ENCODE results near the gene SEMG2. TPM values are rescaled to one million over a fixed set of nuclear protein-coding genes. Genes with fewer than 3 reads are reported as not detected.

The SEMG2 gene
- under 1 TPM in 1 of 4 donors, not detected in 3; 0.25 TPM for total RNA-seq

DNA sequence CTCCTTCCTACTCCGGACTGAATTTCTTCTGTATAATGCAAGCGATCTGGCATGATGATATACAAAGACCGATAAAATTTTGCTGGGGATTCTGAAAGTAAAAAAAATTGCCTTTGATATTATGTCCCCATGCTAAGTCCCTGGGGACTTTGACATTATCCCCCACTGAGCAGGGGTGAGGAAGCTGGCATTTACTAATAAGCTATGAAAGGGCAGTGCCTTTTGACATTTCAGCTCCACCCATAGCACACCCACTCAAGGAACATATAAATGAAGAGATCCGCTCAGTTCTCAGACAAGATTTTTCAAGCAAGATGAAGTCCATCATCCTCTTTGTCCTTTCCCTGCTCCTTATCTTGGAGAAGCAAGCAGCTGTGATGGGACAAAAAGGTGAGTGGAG is at the start of gene SEMG2:
Gene SEMG2, plus strand, starts transcription at position 298 of the 400 bp plus-strand sequence. Its CDS starts 17 bp downstream, at position 315.
- DNase-seq (ENCODE audit: low spot score in 2 of 2): no peak
- H3K27me3 ChIP-seq: no peaks in the 10 kb centered on the region
- 90% methylated on average over 4 of the region's 4 CpGs for WGBS
- no peak within 1 kb of the TSS for H3K27ac ChIP-seq
- no peaks in the 10 kb centered on the region for H3K4me1 ChIP-seq
- no peak for TF ChIP-seq POLR2AphosphoS5 (IDR thresholded peaks at IDR 0.05)
- no peak for TF ChIP-seq EP300 (IDR thresholded peaks at IDR 0.05)
- TF ChIP-seq, protein P1, sequence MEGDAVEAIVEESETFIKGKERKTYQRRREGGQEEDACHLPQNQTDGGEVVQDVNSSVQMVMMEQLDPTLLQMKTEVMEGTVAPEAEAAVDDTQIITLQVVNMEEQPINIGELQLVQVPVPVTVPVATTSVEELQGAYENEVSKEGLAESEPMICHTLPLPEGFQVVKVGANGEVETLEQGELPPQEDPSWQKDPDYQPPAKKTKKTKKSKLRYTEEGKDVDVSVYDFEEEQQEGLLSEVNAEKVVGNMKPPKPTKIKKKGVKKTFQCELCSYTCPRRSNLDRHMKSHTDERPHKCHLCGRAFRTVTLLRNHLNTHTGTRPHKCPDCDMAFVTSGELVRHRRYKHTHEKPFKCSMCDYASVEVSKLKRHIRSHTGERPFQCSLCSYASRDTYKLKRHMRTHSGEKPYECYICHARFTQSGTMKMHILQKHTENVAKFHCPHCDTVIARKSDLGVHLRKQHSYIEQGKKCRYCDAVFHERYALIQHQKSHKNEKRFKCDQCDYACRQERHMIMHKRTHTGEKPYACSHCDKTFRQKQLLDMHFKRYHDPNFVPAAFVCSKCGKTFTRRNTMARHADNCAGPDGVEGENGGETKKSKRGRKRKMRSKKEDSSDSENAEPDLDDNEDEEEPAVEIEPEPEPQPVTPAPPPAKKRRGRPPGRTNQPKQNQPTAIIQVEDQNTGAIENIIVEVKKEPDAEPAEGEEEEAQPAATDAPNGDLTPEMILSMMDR (IDR thresholded peaks at IDR 0.05): no peak
- TF ChIP-seq POLR2A (IDR thresholded peaks at IDR 0.05): no peak
- no peaks in the 10 kb centered on the region for H3K9me3 ChIP-seq
- H3K4me3 ChIP-seq: no peak within 1 kb of the TSS
- H3K36me3 ChIP-seq: no peaks in the 10 kb centered on the region

- 38% methylated on average over 1 of the region's 1 CpG for WGBS
- Histone ChIP-seq H3K9me3 (peaks cover 4% of the 10 kb centered on the region), H3K27me3 (peaks cover 8% of the 10 kb centered on the region), H3K4me1 (no peaks in the 10 kb centered on the region), H3K4me3 (no peak overlapping the region), H3K36me3 (no peaks in the 10 kb centered on the region), H3K27ac (no peak overlapping the region)
- no peak for DNase-seq (ENCODE audit: low spot score in 2 of 2)
- TF ChIP-seq EP300 (IDR thresholded peaks at IDR 0.05): no peak
- TF ChIP-seq, protein P1 (IDR thresholded peaks at IDR 0.05): no peak
- TF ChIP-seq POLR2AphosphoS5 (IDR thresholded peaks at IDR 0.05): no peak
- TF ChIP-seq POLR2A (IDR thresholded peaks at IDR 0.05): no peak
Measured at GRCh38 chr20:45173522-45173921, 47.7 kb upstream of the SEMG2 start.

GRCh38 chr20:45174434-45175364 is 46.5 kb upstream of the SEMG2 start, which contains the start of gene PI3:
PI3 (plus strand) TSS chr20:45174902; CDS start chr20:45174923, 21 bp downstream.
- 80% methylated on average over 4 of the region's 8 CpGs for WGBS
- H3K4me3 ChIP-seq: no peak within 1 kb of the TSS
- H3K36me3 ChIP-seq: no peaks in the 10 kb centered on the region
- H3K27me3 ChIP-seq: peaks cover 8% of the 10 kb centered on the region
- peaks cover 2% of the 10 kb centered on the region for H3K9me3 ChIP-seq
- no peak for DNase-seq (ENCODE audit: low spot score in 2 of 2)
- no peak within 1 kb of the TSS for H3K27ac ChIP-seq
- TF ChIP-seq, protein P1 (IDR thresholded peaks at IDR 0.05): no peak
- TF ChIP-seq POLR2AphosphoS5 (IDR thresholded peaks at IDR 0.05) (no peak), POLR2A (IDR thresholded peaks at IDR 0.05) (no peak), EP300 (IDR thresholded peaks at IDR 0.05) (no peak)
- H3K4me1 ChIP-seq: no peaks in the 10 kb centered on the region

DNA sequence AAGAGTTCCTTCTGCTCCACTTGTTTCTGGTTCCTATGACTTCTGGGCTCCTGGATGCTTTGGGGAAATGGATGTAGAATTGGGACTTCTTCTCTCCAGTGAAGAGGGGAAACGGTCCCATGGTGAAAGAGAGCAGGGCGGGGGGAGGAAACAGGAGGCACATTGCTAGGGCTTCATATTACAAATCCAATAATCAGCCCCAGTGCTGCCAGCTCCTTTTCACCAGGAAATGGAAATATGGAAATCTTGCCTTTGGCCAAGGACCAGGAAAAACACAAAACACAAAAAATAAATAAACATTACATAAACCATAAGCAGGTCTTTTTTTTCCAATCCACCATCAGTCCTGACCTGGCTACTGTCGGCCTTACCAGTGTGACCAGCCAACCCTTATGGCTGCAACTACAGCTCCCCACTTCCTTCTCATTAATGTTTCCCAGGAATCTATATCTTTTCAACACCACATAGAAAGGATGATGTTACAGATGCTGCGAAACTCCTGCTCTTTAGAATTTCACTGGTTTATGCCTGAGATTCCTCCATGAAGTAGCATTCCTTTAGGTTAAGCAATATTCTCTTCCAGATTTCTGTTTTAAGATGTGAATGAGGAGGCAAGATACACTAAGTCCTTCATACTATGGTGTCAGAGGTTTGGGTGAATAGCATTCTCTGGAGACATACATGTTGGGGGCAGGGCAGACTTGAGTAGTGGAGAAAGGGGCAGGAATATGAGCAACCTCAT is 44.5 kb upstream of the SEMG2 start:
- Histone ChIP-seq H3K4me1 (no peaks in the 10 kb centered on the region), H3K9me3 (no peaks in the 10 kb centered on the region), H3K36me3 (no peaks in the 10 kb centered on the region), H3K4me3 (no peak overlapping the region), H3K27me3 (peaks cover 8% of the 10 kb centered on the region), H3K27ac (no peak overlapping the region)
- DNase-seq (ENCODE audit: low spot score in 2 of 2): no peak
- TF ChIP-seq POLR2A (IDR thresholded peaks at IDR 0.05): no peak
- WGBS: 70% methylated on average over 4 of the region's 4 CpGs

DNA sequence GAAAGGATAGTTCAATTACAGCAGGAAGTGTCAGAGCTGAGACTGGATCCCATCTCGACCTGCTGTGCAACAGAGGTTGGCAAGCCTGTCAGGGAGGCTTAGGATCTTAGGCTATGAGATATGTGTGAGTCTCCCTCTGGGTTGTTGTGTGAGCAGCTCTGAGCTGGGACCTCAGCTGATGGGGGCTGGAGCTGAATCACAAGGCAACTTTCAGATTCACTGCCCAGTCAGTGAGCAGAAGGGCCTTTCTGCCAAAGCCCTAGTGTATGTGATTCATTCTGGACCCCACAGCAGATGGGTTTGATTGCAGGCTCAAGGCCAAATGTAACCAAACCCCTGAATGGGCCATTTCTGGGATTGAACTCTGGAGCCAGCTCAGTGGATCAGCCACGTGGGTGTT is 42.0 kb upstream of the SEMG2 start:
- H3K36me3 ChIP-seq: no peaks in the 10 kb centered on the region
- H3K27me3 ChIP-seq: peaks cover 4% of the 10 kb centered on the region
- H3K4me1 ChIP-seq: no peaks in the 10 kb centered on the region
- H3K27ac ChIP-seq: no peak overlapping the region
- TF ChIP-seq POLR2A (IDR thresholded peaks at IDR 0.05) (no peak), POLR2AphosphoS5 (IDR thresholded peaks at IDR 0.05) (no peak), EP300 (IDR thresholded peaks at IDR 0.05) (no peak)
- TF ChIP-seq, protein P1 (IDR thresholded peaks at IDR 0.05): no peak
- WGBS: 56% methylated on average over 2 of the region's 2 CpGs
- DNase-seq (ENCODE audit: low spot score in 2 of 2): no peak
- no peaks in the 10 kb centered on the region for H3K9me3 ChIP-seq
- no peak overlapping the region for H3K4me3 ChIP-seq
